ENCODE measurements around the gene MAP1B.

MAP1B gene

DNA sequence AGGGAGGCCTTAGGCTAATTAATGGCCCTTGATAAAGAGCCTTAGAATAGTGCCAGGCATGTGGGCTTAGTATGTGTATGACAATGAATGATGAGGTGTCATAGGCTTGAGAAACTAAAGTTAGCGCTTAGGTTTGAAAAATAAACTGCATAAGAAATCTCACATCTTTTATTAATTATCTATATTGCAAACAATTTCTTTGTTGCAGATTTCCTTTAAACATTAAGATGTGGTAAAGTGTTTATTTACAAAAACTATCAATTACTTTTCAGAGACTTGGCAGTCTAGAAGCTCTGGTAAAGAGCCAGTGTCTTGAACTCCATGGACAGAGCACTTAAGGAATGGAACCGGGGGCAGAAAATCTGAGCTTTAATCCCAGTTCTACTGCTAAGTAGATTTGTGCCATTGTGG is 23.1 kb downstream of the MAP1B start:
- DNase-seq (ENCODE audit: low read depth in 2 of 2, low spot score in 1 of 2): no peak

DNA sequence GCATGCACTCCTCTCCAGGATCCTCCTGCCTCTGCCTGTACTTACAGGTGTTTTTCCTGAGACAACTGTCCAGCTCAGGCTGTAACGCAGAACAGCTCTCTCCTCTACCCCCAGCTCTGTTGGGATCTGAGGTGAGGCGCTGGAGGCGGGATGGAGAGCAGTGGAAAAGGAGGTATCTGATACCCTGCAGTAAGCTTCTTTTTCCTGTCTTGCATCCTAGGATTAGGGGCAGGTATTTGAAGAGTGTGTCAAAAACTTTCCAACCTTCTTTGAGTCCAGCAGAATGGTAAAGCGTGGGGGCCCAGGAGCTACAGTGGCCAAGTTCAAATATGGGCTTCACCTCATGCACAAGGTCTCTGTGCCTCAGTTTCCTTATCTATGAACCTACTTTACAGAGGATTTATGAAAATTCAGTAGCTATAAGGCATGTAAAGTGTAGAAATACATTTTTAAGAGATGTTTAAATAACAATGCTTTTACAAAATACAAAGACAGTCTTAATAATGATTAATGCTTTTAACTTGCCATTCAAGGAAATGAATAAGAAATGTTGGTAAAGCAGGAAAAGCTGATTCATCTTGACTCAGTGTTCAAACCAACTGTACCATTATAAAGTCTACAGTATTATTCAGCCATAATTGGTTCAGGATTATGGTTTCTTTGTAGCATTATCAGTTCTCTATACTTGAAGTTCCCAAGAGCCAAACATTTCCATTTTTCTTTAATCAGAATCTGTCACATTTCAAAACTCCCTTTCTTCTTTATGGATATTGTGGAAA is 26.1 kb downstream of the MAP1B start:
- DNase-seq (ENCODE audit: low read depth in 2 of 2, low spot score in 1 of 2): no peak

DNA sequence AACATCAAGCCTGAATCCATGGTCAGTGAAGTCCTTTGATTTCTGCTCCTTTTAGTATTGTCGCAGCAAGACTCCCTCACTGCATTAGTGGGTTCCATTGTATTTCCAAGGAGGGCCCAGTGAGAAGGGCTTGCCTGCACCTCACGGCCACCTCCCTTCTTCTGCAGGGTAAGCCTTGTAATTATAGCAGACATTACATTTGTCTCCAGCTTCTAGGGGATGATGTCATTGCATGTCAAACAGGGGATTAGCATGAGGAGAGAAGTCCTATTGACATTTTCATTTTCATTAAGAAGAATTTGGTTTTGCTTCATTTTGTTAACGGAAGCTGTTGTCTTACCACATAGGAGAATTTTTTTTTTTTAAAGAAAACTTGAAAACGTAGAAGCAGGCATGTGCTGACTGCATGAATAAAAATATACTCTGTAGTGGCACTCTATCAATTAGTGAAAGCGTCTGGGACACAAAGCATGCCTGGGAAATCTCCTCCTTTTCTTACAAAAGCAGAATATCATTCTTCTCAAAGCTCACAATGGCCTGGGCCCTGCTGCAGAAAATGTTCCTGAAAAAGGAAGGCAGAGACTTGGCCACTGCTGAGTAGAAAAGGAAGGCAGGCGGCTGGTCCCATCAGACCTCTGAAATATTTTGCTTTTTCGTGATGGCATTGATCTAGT is 27.1 kb downstream of the MAP1B start:
- DNase-seq (ENCODE audit: low read depth in 2 of 2, low spot score in 1 of 2): no peak

DNA sequence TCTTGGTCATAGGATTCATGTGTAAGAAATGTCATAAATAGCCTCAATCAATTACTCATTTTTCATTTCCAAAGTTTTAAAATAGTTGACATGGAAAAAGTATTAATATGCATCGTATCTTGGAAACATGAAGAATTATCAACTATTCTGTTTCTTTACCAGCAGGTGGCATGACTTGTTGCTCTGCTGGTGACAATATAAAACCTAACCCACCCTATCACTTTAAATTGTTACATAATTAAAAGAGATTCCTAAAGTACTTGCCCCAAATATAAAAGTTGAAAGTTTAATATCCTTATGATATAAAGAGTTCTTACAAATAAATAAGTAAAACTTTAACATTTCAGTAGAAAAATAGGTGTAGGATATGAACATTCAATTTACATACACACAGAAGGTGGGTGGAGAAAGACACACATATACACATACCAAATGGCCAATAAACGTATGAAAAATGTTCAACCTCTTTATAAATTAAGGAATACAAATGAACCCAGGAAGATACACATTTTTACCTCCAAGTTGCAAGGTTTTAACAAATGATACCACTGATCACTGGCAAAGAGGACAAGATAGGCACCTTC is 30.6 kb downstream of the MAP1B start:
- DNase-seq (ENCODE audit: low read depth in 2 of 2, low spot score in 1 of 2): no peak

DNA sequence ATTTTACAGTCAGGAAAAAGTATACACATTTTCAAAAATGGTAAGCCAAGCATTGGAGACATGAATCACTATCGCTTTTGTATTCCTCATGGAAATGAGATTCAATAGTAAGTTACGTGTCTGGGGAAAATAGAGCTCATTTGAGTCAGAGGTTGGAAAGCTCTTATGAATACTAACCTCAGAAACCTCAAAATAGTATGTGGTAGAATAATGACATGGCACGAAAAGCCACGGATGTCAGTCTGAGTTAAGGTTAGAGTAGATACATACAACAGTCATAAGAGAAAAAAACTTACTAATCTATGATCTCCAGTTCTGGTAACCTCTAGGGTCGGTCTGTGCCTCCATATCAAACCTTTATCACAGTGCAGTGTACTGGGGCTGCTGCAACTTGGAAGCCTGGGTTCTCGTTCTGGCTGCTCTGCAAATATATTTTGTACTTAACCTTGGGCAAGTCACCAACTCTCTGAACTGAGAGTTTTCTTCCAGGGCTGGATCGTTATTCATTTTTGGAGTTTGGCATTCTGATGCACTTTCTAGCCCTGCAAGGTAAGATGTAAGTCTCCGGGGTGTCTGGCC is 31.8 kb downstream of the MAP1B start:
- DNase-seq (ENCODE audit: low read depth in 2 of 2, low spot score in 1 of 2): no peak

DNA sequence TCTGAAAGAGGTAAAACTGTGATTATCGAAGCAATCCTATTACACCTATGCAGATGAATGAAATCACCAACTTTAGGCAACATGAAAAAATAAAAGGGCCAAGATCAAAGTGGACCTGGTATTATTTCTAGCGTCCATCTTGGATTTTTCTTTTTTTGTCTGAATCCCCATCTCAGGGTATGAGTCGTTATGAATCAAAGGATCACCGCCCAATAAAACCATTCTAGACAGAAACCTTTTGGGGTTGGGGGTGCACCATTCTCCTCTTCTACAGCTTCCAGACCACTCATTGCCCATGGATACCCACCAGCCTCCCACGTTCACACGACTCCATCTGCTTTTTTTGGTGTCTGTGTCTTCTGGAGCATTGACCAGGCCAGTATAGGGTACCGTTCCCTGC is 33.4 kb downstream of the MAP1B start:
- no peak for DNase-seq (ENCODE audit: low read depth in 2 of 2, low spot score in 1 of 2)

DNA sequence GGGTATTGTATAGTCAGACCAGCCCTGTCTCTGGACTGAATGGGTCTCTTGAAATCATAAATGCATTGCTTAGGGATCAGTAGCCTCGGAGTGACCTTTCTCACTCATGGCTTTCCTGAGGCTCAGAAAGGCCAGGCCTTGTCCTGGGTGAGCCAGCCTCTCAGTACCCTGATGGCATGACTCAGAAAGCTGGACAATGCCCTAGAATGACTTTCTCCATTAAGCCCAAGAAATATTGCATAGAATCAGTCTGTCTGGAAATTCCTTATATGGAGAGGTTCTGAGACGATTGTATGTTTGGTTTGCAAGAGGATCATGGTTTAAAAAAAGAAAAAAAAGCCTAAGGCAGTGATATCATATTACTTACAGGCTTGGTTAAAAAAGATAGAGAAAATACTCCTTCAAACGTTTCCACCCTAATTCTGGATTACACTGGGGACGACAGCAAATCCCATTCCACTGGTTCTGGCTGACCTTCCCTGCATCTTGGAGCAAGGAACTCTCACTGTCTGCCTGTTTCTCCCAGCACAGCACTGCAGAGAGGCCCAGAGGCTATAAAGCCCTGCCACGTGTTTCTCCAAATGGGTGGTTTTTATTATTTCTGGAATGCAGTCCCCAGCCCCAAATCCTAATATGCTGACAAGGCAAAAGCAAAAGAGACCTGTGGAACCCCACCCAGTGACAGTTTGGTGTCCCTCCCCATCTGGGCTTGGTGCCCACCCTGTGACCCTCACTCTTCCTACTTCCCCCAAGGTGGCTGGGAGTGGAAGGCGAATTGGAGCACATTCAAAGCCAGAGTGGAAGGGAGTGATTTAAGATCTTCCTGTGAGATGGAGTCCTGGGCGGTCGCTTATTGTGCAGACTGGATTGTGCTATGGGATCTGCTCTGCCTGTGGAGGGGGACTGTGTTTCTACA is 34.4 kb downstream of the MAP1B start:
- DNase-seq (ENCODE audit: low read depth in 2 of 2, low spot score in 1 of 2): no peak

DNA sequence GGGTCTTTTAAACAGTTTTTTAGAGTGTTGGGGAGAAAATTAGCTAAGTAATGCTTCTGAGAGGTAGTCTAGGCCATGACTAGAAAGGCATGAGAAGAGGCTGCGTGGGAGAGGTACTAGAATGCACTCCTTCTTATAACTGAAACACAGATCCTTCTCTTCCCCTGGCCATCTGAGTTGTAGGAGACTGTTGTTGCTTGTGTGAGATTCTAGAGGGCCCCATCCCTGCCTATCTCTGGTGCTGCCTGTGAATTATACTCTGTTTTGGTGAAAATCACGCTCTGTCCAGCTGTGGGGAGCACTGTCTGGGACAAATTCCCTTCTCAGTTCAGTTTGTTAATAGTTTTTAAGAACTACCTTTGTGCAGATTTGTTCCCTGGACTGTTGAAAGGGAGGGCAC is 37.5 kb downstream of the MAP1B start:
- DNase-seq (ENCODE audit: low read depth in 2 of 2, low spot score in 1 of 2): no peak

DNA sequence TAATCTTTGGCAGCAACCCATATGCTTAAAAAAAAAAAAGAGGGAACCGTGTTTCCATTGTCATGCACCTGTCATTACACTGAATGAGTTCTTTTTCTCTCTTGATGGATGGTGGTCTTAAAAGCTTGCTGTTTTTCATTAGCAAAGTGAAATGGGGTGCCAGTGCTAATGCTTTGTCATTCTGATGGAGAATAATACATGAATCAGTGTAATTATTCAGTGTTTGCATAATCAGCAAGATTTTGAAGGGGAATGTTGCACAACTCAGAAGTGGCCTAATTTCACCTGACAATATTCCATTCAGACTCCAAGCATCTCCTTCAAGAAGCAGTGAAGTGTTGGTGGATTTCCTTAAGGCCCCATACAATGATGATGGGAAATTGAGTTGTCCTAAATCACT is 38.1 kb downstream of the MAP1B start:
- DNase-seq (ENCODE audit: low read depth in 2 of 2, low spot score in 1 of 2): no peak

DNA sequence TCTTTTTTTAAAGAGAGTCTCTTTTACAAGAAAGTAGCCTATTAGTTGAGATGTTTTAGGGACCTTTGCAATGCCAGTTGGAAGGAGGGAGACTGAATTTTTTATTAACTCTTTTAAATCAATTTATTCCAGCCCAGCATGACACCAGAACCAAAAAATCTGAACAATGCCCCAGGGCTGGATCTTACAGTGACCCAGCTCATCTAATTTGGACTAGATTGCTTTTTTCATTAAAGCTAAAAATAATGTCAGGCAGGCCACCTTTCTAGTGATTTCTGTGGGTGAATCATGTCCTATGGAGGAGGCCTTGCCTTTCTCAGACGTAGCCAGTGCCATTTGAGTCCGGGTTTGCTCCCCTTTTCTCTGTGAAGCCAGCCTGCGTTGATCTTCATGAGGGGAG is 38.8 kb downstream of the MAP1B start:
- no peak for DNase-seq (ENCODE audit: low read depth in 2 of 2, low spot score in 1 of 2)

DNA sequence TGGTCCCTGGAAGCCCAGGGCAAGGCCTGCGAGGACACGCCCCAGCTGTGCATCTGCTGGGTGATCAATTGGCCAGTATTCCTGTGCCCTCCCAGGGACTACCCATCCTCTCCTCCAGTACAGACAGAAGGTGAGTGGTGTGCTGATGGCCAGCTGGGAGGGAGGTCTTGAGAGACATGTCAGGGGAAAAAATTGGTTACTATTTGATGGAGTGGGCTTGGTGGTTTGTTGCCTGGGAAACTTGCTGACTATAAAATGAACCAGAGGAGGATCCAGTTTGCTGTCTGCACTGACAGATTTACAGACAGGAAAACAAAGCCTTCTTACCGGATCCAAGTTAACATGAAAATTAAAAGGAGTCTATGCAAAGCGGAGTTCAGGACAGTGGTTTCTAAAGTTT is 40.3 kb downstream of the MAP1B start:
- DNase-seq (ENCODE audit: low read depth in 2 of 2, low spot score in 1 of 2): no peak

DNA sequence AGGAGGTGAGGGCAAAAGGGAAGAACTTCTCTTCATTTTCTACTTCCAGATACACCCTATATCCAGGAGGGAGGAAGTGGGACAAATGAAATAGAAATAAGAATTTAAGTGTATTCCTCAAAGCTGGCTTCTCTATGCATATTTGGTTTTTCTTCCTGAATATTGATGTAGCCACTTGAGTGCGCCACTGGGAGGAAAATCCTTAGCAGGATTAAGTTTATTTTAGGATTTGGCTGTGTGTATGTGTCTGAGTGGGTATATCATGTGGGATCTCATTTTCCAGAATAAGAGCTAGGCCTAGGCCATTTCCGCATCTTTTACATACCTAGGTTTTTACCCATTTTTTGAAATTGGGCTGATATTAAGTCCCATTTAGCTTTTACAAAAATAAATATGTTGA is 42.5 kb downstream of the MAP1B start:
- DNase-seq (ENCODE audit: low read depth in 2 of 2, low spot score in 1 of 2): no peak

DNA sequence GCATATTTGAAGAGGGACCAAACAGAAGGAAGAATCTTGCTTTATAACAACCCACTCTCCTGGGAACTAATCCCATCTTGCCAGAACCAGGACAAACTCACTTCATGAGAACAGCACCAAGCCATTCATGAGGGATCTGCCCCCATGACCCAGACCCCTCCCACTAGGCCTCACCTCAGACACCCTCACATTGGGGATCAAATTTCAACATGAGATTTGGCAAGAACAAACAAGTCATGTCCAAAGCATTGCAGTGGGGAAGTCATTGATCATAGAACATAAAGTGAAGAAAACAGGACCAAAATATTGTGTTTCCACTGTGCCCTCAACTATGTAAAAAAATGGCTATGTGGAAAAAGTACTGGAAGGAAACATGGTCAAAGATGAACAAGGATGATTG is 43.9 kb downstream of the MAP1B start:
- DNase-seq (ENCODE audit: low read depth in 2 of 2, low spot score in 1 of 2): no peak

DNA sequence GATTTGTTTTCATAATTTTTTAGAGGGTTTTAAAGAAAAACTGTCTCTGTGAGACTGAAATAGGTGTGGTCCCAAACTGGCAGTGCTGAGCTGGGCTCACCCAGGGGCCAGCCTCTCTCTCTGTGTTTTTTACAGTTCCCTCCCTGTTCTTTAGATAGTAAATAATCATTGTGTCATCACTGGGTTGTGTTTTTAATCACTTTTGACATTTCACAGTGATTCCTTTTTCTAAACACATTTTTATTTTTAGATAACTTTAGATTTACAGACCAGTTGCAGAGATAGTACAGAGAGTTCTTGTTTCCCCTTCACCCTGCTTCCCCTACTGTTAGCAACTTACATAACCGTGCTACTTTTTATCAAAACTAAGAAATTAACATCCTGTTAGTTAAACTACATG is 44.4 kb downstream of the MAP1B start:
- no peak for DNase-seq (ENCODE audit: low read depth in 2 of 2, low spot score in 1 of 2)

DNA sequence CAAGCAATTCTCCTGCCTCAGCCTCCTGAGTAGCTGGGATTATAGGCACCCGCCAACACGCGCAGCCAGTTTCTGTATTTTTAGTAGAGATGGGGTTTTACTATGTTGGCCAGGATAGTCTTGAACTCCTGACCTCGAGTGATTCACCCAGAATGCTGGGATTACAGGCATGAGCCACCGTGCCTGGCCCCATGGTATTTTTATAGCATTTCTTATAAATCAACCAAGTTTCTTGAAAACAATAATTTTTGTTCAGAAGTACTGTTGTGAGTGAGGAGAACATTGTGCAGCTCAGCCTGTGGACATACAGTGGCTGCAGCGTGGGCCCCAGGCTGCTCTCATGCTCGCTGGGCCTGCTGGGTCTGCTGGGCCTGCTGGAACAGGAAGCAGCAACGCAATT is 45.3 kb downstream of the MAP1B start:
- DNase-seq (ENCODE audit: low read depth in 2 of 2, low spot score in 1 of 2): no peak

DNA sequence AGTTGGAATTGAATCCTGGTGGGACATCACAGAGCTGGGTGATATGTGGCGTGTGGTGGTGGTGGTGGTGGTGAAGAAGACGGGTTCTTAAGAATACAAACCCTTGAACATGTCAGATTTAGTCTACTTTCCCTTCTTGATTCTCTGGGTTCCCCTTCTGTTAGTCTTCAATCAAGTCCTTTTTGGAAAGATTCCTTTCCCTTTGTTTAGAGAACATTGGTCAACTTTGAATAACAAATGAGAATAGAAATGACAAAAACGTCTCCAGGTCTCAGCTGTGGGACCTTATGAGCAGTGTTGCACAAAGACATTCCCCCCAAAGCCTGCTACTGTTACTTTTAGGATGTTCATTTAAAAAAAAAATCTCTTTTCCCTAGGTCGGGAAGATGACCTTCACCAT is 46.3 kb downstream of the MAP1B start:
- DNase-seq (ENCODE audit: low read depth in 2 of 2, low spot score in 1 of 2): no peak

DNA sequence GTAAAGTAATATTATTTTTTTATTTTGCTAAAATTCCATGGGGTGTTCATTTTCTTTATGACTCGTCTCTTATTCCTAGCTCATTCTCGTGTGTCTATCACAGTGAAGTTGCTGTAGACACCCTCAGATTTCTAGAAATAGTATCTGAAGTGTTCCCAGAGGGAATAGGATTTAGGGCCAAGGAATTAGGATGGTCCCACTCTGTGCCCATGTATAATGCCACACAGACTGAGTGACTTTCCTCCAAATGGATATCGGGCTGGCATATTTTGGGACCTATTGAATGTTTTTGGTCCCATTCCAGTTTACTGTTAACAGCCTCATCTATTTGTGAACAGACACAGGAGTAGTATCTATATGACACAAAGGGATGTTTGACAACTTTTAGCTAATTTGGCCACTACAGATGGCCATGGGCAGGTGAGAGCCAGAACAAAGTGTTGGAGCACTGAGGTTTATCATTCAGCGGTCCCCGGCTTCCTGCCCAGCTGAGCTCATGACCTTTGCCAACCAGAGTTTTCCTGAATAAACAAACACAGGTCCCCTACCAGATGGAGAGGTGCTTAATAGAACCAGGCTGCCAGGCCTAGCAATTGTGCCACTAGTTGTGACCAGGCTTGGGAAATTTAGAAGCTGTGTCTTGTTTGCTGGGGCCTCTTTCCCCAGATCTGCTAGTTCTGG is 46.9 kb downstream of the MAP1B start:
- DNase-seq (ENCODE audit: low read depth in 2 of 2, low spot score in 1 of 2): no peak

DNA sequence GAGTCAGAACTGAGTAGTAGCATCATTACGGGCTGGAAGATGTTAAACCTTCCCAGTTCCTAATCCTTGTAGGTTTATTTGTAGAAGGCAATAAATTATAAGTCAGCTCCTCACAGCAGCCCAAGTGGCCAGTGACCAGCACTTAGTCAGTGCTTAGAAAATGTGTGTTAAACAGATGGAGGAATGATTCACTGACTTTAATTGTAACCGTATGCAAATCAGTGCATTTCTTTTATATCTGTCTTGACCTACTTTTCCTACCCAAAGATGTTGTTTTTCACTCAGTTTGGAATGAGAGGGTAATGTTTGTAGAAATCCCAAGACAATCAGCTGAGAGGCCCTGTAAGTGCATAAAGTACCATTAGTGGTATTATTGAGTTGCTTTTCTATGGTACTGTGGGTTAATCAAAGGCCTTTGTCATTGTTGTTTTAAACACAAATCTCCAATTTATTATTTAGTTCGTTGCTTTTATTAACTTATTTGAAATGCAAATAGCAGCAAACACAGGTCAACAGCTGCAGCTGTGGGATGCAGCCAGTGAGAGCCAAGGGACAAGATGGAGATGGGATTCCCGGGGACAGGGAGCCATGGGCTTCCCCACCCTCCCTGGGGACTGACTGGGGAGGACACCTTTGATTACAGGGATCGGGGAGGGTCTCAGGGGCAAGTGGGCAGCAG is 49.8 kb downstream of the MAP1B start:
- no peak for DNase-seq (ENCODE audit: low read depth in 2 of 2, low spot score in 1 of 2)

DNA sequence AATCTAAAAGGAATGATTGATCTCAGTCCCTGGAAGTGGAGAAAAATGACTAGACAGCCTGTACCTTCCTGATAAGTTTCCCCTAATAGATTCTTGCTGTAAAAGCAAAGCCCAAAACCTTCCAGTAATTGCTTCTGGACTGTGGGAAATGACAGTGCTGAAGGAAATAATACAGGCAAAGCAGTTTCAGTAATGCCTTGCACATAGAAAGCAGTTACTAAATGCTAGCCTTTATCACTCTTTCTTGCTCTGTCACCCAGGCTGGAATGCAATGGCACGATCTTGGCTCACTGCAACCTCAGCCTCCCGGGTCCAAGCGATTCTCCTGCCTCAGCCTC is 50.3 kb downstream of the MAP1B start:
- DNase-seq (ENCODE audit: low read depth in 2 of 2, low spot score in 1 of 2): no peak

DNA sequence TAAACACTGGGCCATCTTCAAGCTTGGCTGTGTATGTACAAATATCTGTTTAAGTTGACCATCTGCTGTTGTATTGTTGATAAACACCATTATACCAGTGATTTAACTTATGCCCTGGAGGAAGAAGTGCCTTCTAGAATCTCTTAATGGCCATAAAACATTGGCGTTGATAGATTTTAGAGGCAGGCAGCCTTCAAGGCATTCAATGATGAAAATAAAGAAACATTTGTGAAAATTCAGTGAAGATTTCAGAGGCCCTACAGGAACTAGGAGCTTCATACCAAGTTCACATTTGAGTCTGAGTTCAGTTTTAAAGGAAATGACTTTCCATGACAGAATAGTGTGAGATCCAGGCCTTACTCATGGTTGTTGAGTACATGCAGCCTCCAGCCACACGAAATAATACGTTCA is 52.2 kb downstream of the MAP1B start:
- DNase-seq (ENCODE audit: low read depth in 2 of 2, low spot score in 1 of 2): no peak
